ENCODE measurements around the gene SLC47A1.
A peak's percentile ranks its signal among the peaks of the same experiment; 100 is the strongest.
"Not testable (repeated sequence)": the region's sequence is repeated elsewhere in the genome, so short reads cannot be mapped to it uniquely, and the experiment has no call there.

The SLC47A1 gene

GRCh38 chr17:19558946-19559345 lies 25.3 kb downstream of the SLC47A1 start:
- DNase-seq, result no peak

GRCh38 chr17:19561697-19562318 lies 28.2 kb downstream of the SLC47A1 start:
- DNase-seq, result no peak

GRCh38 chr17:19565817-19566575 lies 32.3 kb downstream of the SLC47A1 start:
- DNase-seq, result no peak

GRCh38 chr17:19567216-19568015 lies 33.8 kb downstream of the SLC47A1 start:
- DNase-seq, result no peak

GRCh38 chr17:19568016-19568350 lies 34.3 kb downstream of the SLC47A1 start:
- DNase-seq, result no peak

GRCh38 chr17:19569785-19570543 lies 36.3 kb downstream of the SLC47A1 start:
- no peak for DNase-seq

- DNase-seq, result peak; percentile 66
Observed at GRCh38 chr17:19570544-19571062, 36.9 kb downstream of the SLC47A1 start.

GRCh38 chr17:19573075-19573474 lies 39.4 kb downstream of the SLC47A1 start:
- DNase-seq, result peak; percentile 53

- no peak for DNase-seq
Observed at GRCh38 chr17:19574956-19575355, 41.3 kb downstream of the SLC47A1 start.

- DNase-seq, result peak; percentile 19
Observed at GRCh38 chr17:19578545-19578944, 44.9 kb downstream of the SLC47A1 start.

GRCh38 chr17:19579192-19579761 lies 45.6 kb downstream of the SLC47A1 start:
- no peak for DNase-seq

GRCh38 chr17:19579867-19580565 lies 46.4 kb downstream of the SLC47A1 start:
- peak; percentile 25 for DNase-seq

GRCh38 chr17:19580566-19580920 lies 46.9 kb downstream of the SLC47A1 start:
- not testable (repeated sequence) for DNase-seq

- DNase-seq, result not testable (repeated sequence)
Observed at GRCh38 chr17:19582152-19582551, 48.5 kb downstream of the SLC47A1 start.

GRCh38 chr17:19583871-19584270 lies 50.2 kb downstream of the SLC47A1 start:
- DNase-seq, result no peak

GRCh38 chr17:19590451-19590850 lies 56.8 kb downstream of the SLC47A1 start:
- DNase-seq, result peak; percentile 44

GRCh38 chr17:19590912-19591551 lies 57.4 kb downstream of the SLC47A1 start:
- no peak for DNase-seq

- DNase-seq, result no peak
Observed at GRCh38 chr17:19592316-19592715, 58.7 kb downstream of the SLC47A1 start.

- DNase-seq, result no peak
Observed at GRCh38 chr17:19596869-19597268, 63.2 kb downstream of the SLC47A1 start.

- no peak for DNase-seq
Observed at GRCh38 chr17:19610311-19610710, 76.7 kb downstream of the SLC47A1 start.

GRCh38 chr17:19610879-19611278 lies 77.2 kb downstream of the SLC47A1 start:
- no peak for DNase-seq
